AG04450 (cell line): Measurements from ENCODE around the gene SLC26A9. TPM values are rescaled to one million over a fixed set of nuclear protein-coding genes. Genes with fewer than 3 reads are reported as not detected.

Source experiments
- CTCF ChIA-PET: fragments of 300-600, 350-600 bp; formaldehyde crosslinking; extraction: SDS; loops from one replicate; lab custom pipeline; 2022; ENCODE audit warnings: antibody characterized with exemption, inconsistent platforms; lab: Charles Lee
- POLR2A ChIA-PET: fragments of 350-600 bp; formaldehyde crosslinking; extraction: SDS; loops from one replicate; lab custom pipeline; 2021; ENCODE audit warnings: antibody characterized with exemption, inconsistent platforms; lab: Yijun Ruan, JAX
- DNase-seq: peaks from one replicate; pipeline ENCODE4 v3.0.0-alpha.2; 2011; ENCODE audit warnings: low read depth, low spot score
- H3K27ac ChIP-seq: one replicate; pipeline ENCODE4 v1.5.1; 2012; ENCODE audit warnings: low read depth, low read length, control low read depth
- H3K27me3 ChIP-seq: one replicate; pipeline ENCODE4 v1.6.0; 2012; ENCODE audit warnings: low read length; ENCODE audit not compliant: control insufficient read depth, insufficient read depth
- H3K4me3 ChIP-seq: 2 replicates; pipeline ENCODE4 v1.5.1; 2011; ENCODE audit warnings: mild to moderate bottlenecking, low read depth, low read length, control low read depth
- H3K9me3 ChIP-seq: 2 replicates; pipeline ENCODE4 v1.5.1; 2012; ENCODE audit warnings: low read length; ENCODE audit not compliant: control insufficient read depth, insufficient read depth
- polyA plus RNA-seq: library from polyadenylated mRNA; depleted of rRNA; stranded (reverse); fragments of >200 nt; gene quantifications from 2 replicates; pipeline ENCODE4 v1.2.3, GENCODE V29; 2011
- TF ChIP-seq, protein P1 (sequence below): IDR thresholded peaks from 2 replicates; pipeline ENCODE4 v1.5.1; 2011; ENCODE audit warnings: low read depth, low read length, control low read depth, inconsistent platforms

SLC26A9 gene
- polyA plus RNA-seq, 1 experiment = not detected

DNA sequence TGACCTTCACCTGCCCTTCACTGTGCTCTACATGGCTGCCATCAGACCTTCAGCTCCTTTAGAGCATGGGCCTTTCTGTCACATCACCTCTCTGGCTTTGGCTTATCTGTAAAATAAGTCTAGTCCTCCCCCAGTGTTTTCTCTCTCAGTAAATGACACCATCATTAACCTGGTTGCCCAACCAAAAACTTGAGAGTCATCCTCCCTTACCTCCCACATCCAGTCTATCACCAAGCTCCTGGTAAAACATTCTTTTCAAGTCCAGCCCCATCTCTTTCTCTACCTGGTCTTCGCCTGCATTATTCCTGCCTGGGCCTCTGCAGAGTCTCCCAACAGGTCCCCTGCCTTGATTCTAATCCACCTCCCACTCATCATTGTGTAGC lies 13.1 kb downstream of the SLC26A9 start:
- no peak for DNase-seq
- Histone ChIP-seq H3K9me3 (no peaks in the 10 kb centered on the region; the same call in 1 of the 2 replicates), H3K27me3 (peaks cover 11% of the 10 kb centered on the region), H3K27ac (no peak overlapping the region), H3K4me3 (no peak overlapping the region)
- ChIA-PET CTCF (interaction anchor here (0.8 to 21.7 kb wide), 3 partner anchors 11 to 138 kb away, joined by 4 to 567 read pairs (median 8); no protein-coding TSS in a partner anchor), POLR2A (no interaction called here)
- TF ChIP-seq, protein P1, sequence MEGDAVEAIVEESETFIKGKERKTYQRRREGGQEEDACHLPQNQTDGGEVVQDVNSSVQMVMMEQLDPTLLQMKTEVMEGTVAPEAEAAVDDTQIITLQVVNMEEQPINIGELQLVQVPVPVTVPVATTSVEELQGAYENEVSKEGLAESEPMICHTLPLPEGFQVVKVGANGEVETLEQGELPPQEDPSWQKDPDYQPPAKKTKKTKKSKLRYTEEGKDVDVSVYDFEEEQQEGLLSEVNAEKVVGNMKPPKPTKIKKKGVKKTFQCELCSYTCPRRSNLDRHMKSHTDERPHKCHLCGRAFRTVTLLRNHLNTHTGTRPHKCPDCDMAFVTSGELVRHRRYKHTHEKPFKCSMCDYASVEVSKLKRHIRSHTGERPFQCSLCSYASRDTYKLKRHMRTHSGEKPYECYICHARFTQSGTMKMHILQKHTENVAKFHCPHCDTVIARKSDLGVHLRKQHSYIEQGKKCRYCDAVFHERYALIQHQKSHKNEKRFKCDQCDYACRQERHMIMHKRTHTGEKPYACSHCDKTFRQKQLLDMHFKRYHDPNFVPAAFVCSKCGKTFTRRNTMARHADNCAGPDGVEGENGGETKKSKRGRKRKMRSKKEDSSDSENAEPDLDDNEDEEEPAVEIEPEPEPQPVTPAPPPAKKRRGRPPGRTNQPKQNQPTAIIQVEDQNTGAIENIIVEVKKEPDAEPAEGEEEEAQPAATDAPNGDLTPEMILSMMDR = no peak

GRCh38 chr1:205929496-205930194 lies 13.6 kb downstream of the SLC26A9 start:
- no peak overlapping the region for H3K4me3 ChIP-seq
- POLR2A ChIA-PET = no interaction called here
- H3K27ac ChIP-seq = no peak overlapping the region
- peaks cover 11% of the 10 kb centered on the region for H3K27me3 ChIP-seq
- TF ChIP-seq, protein P1 = no peak
- H3K9me3 ChIP-seq = no peaks in the 10 kb centered on the region; the same call in 1 of the 2 replicates
- CTCF ChIA-PET = interaction anchor here (0.9 to 21.7 kb wide), 3 partner anchors 11 to 177 kb away, joined by 3 to 567 read pairs (median 8); no protein-coding TSS in a partner anchor
- DNase-seq = no peak

DNA sequence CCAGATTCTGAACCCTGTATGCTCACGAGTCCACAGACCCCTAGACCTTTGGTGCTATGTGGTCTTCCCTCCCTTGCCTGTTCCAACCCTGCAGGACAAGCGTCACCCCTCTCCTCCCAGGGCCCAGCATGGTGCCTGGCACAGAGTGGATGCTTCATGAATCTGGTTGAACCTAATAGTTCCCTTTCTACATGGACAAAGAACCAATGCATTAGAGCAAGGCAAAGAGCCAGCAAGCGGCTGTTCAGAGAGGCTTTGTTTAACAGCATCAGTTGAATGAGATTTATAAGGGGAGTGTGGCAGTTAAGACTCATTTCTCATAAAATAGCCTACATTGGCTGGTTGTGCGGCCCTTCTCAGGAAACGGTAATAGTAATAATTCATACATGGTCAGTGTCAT lies 14.9 kb downstream of the SLC26A9 start:
- ChIA-PET CTCF (interaction anchor here (21.7 kb wide), 1 partner anchor 53 kb away, joined by 567 read pairs; no protein-coding TSS in a partner anchor), POLR2A (no interaction called here)
- no peak overlapping the region for H3K27ac ChIP-seq
- TF ChIP-seq, protein P1 = no peak
- H3K4me3 ChIP-seq = no peak overlapping the region
- peaks cover 14% of the 10 kb centered on the region for H3K27me3 ChIP-seq
- no peak for DNase-seq
- no peaks in the 10 kb centered on the region; the same call in 1 of the 2 replicates for H3K9me3 ChIP-seq

DNA sequence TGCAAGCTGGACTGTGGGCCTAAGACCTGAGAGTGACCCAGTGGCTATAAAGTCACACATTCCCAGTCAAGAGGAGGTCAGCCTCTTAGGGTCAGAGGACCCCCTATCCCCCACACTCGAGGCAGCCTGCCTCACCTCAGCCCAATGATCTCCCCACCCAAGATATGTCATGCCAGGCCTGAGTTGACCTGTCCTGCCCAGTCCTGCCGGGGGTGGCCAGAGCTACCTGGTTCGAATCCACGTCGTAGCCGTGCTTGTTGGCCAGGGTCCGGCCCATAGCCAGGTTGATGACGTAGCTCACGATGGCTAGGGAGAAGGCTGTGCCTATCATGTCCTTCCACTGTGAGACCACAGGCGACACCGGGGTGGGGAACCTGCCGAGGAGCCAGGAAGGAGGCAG lies 15.6 kb downstream of the SLC26A9 start:
- Histone ChIP-seq H3K27me3 (peaks cover 14% of the 10 kb centered on the region), H3K27ac (no peak overlapping the region), H3K9me3 (no peaks in the 10 kb centered on the region; the same call in 1 of the 2 replicates), H3K4me3 (no peak overlapping the region)
- no peak for DNase-seq
- POLR2A ChIA-PET = no interaction called here
- CTCF ChIA-PET = interaction anchor here (0.6 to 21.7 kb wide), 2 partner anchors 8 to 54 kb away, joined by 3 to 567 read pairs; no protein-coding TSS in a partner anchor
- TF ChIP-seq, protein P1 = no peak

DNA sequence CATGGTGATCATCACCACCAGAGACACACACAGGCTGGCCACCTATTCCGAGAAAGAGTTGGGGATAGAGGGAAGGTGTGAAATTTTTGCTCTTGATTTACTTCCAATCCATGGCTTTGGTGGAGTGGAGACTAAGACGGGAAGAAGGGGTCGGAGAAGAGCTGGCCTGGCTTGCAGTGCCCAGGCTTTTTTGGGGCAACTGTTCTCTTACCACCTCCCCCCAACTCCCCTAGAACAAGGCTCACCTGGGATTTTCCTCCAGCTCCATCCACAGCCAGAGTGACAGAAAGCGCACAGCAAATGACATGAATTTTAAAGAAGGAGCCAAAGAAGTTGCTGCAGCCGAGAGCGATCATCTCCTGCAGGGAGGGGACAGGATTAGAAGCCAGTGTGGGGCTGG lies 16.0 kb downstream of the SLC26A9 start:
- no peak for DNase-seq
- Histone ChIP-seq H3K4me3 (no peak overlapping the region), H3K27me3 (peaks cover 14% of the 10 kb centered on the region), H3K27ac (no peak overlapping the region), H3K9me3 (no peaks in the 10 kb centered on the region; the same call in 1 of the 2 replicates)
- ChIA-PET POLR2A (no interaction called here), CTCF (interaction anchor here (0.6 to 21.7 kb wide), 2 partner anchors 8 to 54 kb away, joined by 3 to 567 read pairs; no protein-coding TSS in a partner anchor)
- TF ChIP-seq, protein P1 = no peak
